ENCODE results near the gene SLC9A3. TPM values are rescaled to one million over a fixed set of nuclear protein-coding genes. Genes with fewer than 3 reads are reported as not detected.
A peak's percentile ranks its signal among the peaks of the same experiment; 100 is the strongest.

Gene SLC9A3
- polyA plus RNA-seq, 3 donors = 0.31 to 0.42 (median 0.36) TPM

- Mint-ChIP-seq H3K36me3 (peaks cover 0 to 6% of the 10 kb centered on the region in 2 donors), H3K27ac (peak overlapping the region in 1 of 7 donors; percentile 57), H3K4me3 (peak overlapping the region in 1 of 2 donors; percentile 69), H3K9me3 (peaks cover 4 to 29% (median 18%) of the 10 kb centered on the region in 7 donors), H3K27me3 (ENCODE audit: low read depth in 3 of 3) (peaks cover 61 to 79% (median 74%) of the 10 kb centered on the region in 3 donors), H3K4me1 (peaks cover 40% of the 10 kb centered on the region)
- peak in 2 of 3 donors; percentile 9 to 23 for DNase-seq
- Histone ChIP-seq H3K27me3 (ENCODE audit: control insufficient read depth in 2 of 2, insufficient read depth in 2 of 2, low read length in 2 of 2) (peaks cover 41 to 66% of the 10 kb centered on the region in 2 donors), H3K27ac (ENCODE audit: low read depth in 1 of 2, low read length in 2 of 2) (no peak overlapping the region), H3K36me3 (replicated peaks in 1 of 2; ENCODE audit: control insufficient read depth in 1 of 2, insufficient read depth in 2 of 2, low read length in 2 of 2) (no peaks in the 10 kb centered on the region), H4K20me1 (ENCODE audit: insufficient read depth, low read length) (no peaks in the 10 kb centered on the region), H3K79me2 (ENCODE audit: insufficient read depth, low read length) (no peaks in the 10 kb centered on the region), H2AFZ (ENCODE audit: insufficient read depth, low read depth, low read length, poor library complexity, severe bottlenecking) (no peak overlapping the region), H3K4me2 (replicated peaks; ENCODE audit: extremely low read depth, low read length, poor library complexity, severe bottlenecking) (no peak overlapping the region), H3K4me3 (replicated peaks in 1 of 3; ENCODE audit: low read depth in 2 of 3, low read length in 3 of 3) (no peak overlapping the region), H3K9ac (ENCODE audit: insufficient read depth, low read length, poor library complexity, severe bottlenecking) (no peak overlapping the region), H3K9me3 (replicated peaks in 1 of 2; ENCODE audit: control insufficient read depth in 1 of 2, insufficient read depth in 1 of 2, low read length in 2 of 2) (peaks cover 10 to 26% of the 10 kb centered on the region in 2 donors), H3K4me1 (ENCODE audit: control insufficient read depth in 1 of 2, insufficient read depth in 2 of 2, low read length in 2 of 2) (peaks cover 37 to 47% of the 10 kb centered on the region in 2 donors)
- intact Hi-C loops (cut with micrococcal nuclease) = no loop called here
- TF ChIP-seq CTCF (IDR thresholded peaks at IDR 0.05) = no peak
- 17% methylated on average over 49 of the region's 66 CpGs for WGBS (ENCODE audit: insufficient coverage)
Observed at GRCh38 chr5:527646-528628, 3.7 kb upstream of the SLC9A3 start.

- Histone ChIP-seq H3K9ac (ENCODE audit: insufficient read depth, low read length, poor library complexity, severe bottlenecking) (no peak overlapping the region), H4K20me1 (ENCODE audit: insufficient read depth, low read length) (no peaks in the 10 kb centered on the region), H3K36me3 (replicated peaks in 1 of 2; ENCODE audit: control insufficient read depth in 1 of 2, insufficient read depth in 2 of 2, low read length in 2 of 2) (no peaks in the 10 kb centered on the region), H3K79me2 (ENCODE audit: insufficient read depth, low read length) (no peaks in the 10 kb centered on the region), H3K4me3 (replicated peaks in 1 of 3; ENCODE audit: low read depth in 2 of 3, low read length in 3 of 3) (no peak overlapping the region), H3K9me3 (replicated peaks in 1 of 2; ENCODE audit: control insufficient read depth in 1 of 2, insufficient read depth in 1 of 2, low read length in 2 of 2) (peaks cover 10 to 26% of the 10 kb centered on the region in 2 donors), H2AFZ (ENCODE audit: insufficient read depth, low read depth, low read length, poor library complexity, severe bottlenecking) (no peak overlapping the region), H3K27me3 (ENCODE audit: control insufficient read depth in 2 of 2, insufficient read depth in 2 of 2, low read length in 2 of 2) (peaks cover 43 to 66% of the 10 kb centered on the region in 2 donors), H3K4me2 (replicated peaks; ENCODE audit: extremely low read depth, low read length, poor library complexity, severe bottlenecking) (no peak overlapping the region), H3K4me1 (ENCODE audit: control insufficient read depth in 1 of 2, insufficient read depth in 2 of 2, low read length in 2 of 2) (peaks cover 32 to 38% of the 10 kb centered on the region in 2 donors), H3K27ac (ENCODE audit: low read depth in 1 of 2, low read length in 2 of 2) (no peak overlapping the region)
- no peak for TF ChIP-seq CTCF (IDR thresholded peaks at IDR 0.05)
- 63% methylated on average over 10 of the region's 14 CpGs for WGBS (ENCODE audit: insufficient coverage)
- Mint-ChIP-seq H3K4me1 (peaks cover 37% of the 10 kb centered on the region), H3K27ac (no peak overlapping the region), H3K27me3 (ENCODE audit: low read depth in 3 of 3) (peaks cover 63 to 80% (median 75%) of the 10 kb centered on the region in 3 donors), H3K9me3 (peaks cover 4 to 29% (median 19%) of the 10 kb centered on the region in 7 donors), H3K36me3 (peaks cover 0 to 6% of the 10 kb centered on the region in 2 donors), H3K4me3 (peak overlapping the region in 1 of 2 donors; percentile 87)
- DNase-seq = no peak
- intact Hi-C loops (cut with micrococcal nuclease) = no loop called here
Observed at GRCh38 chr5:526456-527088, 2.3 kb upstream of the SLC9A3 start.
